Activated T-cell treated with anti-CD3 and anti-CD28 coated beads, Interleukin-2, amount 50 U/mL, for 24 hours (primary cell): ENCODE results near the gene ARHGAP26.
A peak's percentile ranks its signal among the peaks of the same experiment; 100 is the strongest.

Source experiments
- DNase-seq: peaks from one replicate; pipeline ENCODE4 v3.0.0-alpha.2; 2020
- H3K27ac Mint-ChIP-seq: 2 replicates; pipeline ENCODE4 v1.8.0; 2020; ENCODE audit warnings: mild to moderate bottlenecking, mixed read lengths
- H3K27me3 Mint-ChIP-seq: 2 replicates; pipeline ENCODE4 v1.8.0; 2020; ENCODE audit warnings: mixed read lengths
- H3K36me3 Mint-ChIP-seq: 2 replicates; pipeline ENCODE4 v1.8.0; 2020; ENCODE audit warnings: low read depth, mixed read lengths
- H3K4me1 Mint-ChIP-seq: 2 replicates; pipeline ENCODE4 v1.8.0; 2020; ENCODE audit warnings: low read depth, mixed read lengths
- H3K4me3 Mint-ChIP-seq: 2 replicates; pipeline ENCODE4 v1.8.0; 2020; ENCODE audit warnings: mild to moderate bottlenecking, moderate library complexity, mixed read lengths
- H3K9me3 Mint-ChIP-seq: 2 replicates; pipeline ENCODE4 v1.8.0; 2020; ENCODE audit warnings: mixed read lengths

The ARHGAP26 gene

GRCh38 chr5:142864290-142865260 is 94.4 kb downstream of the ARHGAP26 start:
- no peak overlapping the region for H3K4me3 Mint-ChIP-seq
- peaks cover 59% of the 10 kb centered on the region for H3K4me1 Mint-ChIP-seq
- H3K27ac Mint-ChIP-seq: peak overlapping the region; percentile 64
- no peaks in the 10 kb centered on the region for H3K36me3 Mint-ChIP-seq
- H3K9me3 Mint-ChIP-seq: no peaks in the 10 kb centered on the region
- DNase-seq: no peak
- H3K27me3 Mint-ChIP-seq: no peaks in the 10 kb centered on the region

GRCh38 chr5:142865631-142866030 is 95.5 kb downstream of the ARHGAP26 start:
- peaks cover 57% of the 10 kb centered on the region for H3K4me1 Mint-ChIP-seq
- no peak overlapping the region for H3K27ac Mint-ChIP-seq
- no peaks in the 10 kb centered on the region for H3K9me3 Mint-ChIP-seq

GRCh38 chr5:142866563-142867275 is 96.5 kb downstream of the ARHGAP26 start:
- H3K27ac Mint-ChIP-seq: peak overlapping the region; percentile 53
- peak; percentile 67 for DNase-seq

More at GRCh38 chr5:142865631-142866030, 95.5 kb downstream of the ARHGAP26 start:
- DNase-seq: no peak
- no peak overlapping the region for H3K4me3 Mint-ChIP-seq
- no peaks in the 10 kb centered on the region for H3K36me3 Mint-ChIP-seq
- no peaks in the 10 kb centered on the region for H3K27me3 Mint-ChIP-seq

GRCh38 chr5:142869886-142870285 is 99.7 kb downstream of the ARHGAP26 start:
- H3K4me1 Mint-ChIP-seq: peaks cover 33% of the 10 kb centered on the region
- H3K27me3 Mint-ChIP-seq: no peaks in the 10 kb centered on the region
- H3K36me3 Mint-ChIP-seq: peaks cover 2% of the 10 kb centered on the region
- no peak for DNase-seq
- no peak overlapping the region for H3K4me3 Mint-ChIP-seq
- H3K27ac Mint-ChIP-seq: no peak overlapping the region
- H3K9me3 Mint-ChIP-seq: no peaks in the 10 kb centered on the region

More at GRCh38 chr5:142866563-142867275, 96.5 kb downstream of the ARHGAP26 start:
- no peaks in the 10 kb centered on the region for H3K36me3 Mint-ChIP-seq
- H3K4me1 Mint-ChIP-seq: peaks cover 51% of the 10 kb centered on the region
- no peaks in the 10 kb centered on the region for H3K27me3 Mint-ChIP-seq
- no peak overlapping the region for H3K4me3 Mint-ChIP-seq
- H3K9me3 Mint-ChIP-seq: no peaks in the 10 kb centered on the region

- H3K36me3 Mint-ChIP-seq: peaks cover 2% of the 10 kb centered on the region
- H3K27me3 Mint-ChIP-seq: no peaks in the 10 kb centered on the region
- peaks cover 24% of the 10 kb centered on the region for H3K4me1 Mint-ChIP-seq
- no peak for DNase-seq
- no peaks in the 10 kb centered on the region for H3K9me3 Mint-ChIP-seq
- no peak overlapping the region for H3K27ac Mint-ChIP-seq
- H3K4me3 Mint-ChIP-seq: no peak overlapping the region
These were observed 100.6 kb downstream of the ARHGAP26 start for GRCh38 chr5:142870532-142871362.

- no peak for DNase-seq
- Mint-ChIP-seq H3K27ac (no peak overlapping the region), H3K36me3 (peaks cover 3% of the 10 kb centered on the region), H3K4me1 (peaks cover 20% of the 10 kb centered on the region), H3K9me3 (no peaks in the 10 kb centered on the region), H3K4me3 (no peak overlapping the region), H3K27me3 (no peaks in the 10 kb centered on the region)
These were observed 101.4 kb downstream of the ARHGAP26 start for GRCh38 chr5:142871363-142872193.

- H3K4me1 Mint-ChIP-seq: peaks cover 16% of the 10 kb centered on the region
- no peak for DNase-seq
- H3K27me3 Mint-ChIP-seq: no peaks in the 10 kb centered on the region
- H3K9me3 Mint-ChIP-seq: no peaks in the 10 kb centered on the region
- H3K4me3 Mint-ChIP-seq: no peak overlapping the region
- no peak overlapping the region for H3K27ac Mint-ChIP-seq
- H3K36me3 Mint-ChIP-seq: peaks cover 3% of the 10 kb centered on the region
These were observed 102.0 kb downstream of the ARHGAP26 start for GRCh38 chr5:142872217-142872616.

GRCh38 chr5:142872795-142873194 is 102.6 kb downstream of the ARHGAP26 start:
- Mint-ChIP-seq H3K4me1 (peaks cover 10% of the 10 kb centered on the region), H3K9me3 (no peaks in the 10 kb centered on the region), H3K4me3 (no peak overlapping the region), H3K27ac (no peak overlapping the region), H3K36me3 (peaks cover 3% of the 10 kb centered on the region), H3K27me3 (no peaks in the 10 kb centered on the region)
- no peak for DNase-seq

GRCh38 chr5:142873831-142874230 is 103.7 kb downstream of the ARHGAP26 start:
- no peak overlapping the region for H3K27ac Mint-ChIP-seq
- H3K27me3 Mint-ChIP-seq: no peaks in the 10 kb centered on the region
- DNase-seq: no peak
- no peak overlapping the region for H3K4me3 Mint-ChIP-seq
- H3K4me1 Mint-ChIP-seq: peaks cover 4% of the 10 kb centered on the region
- peaks cover 3% of the 10 kb centered on the region for H3K36me3 Mint-ChIP-seq
- H3K9me3 Mint-ChIP-seq: no peaks in the 10 kb centered on the region

- H3K9me3 Mint-ChIP-seq: no peaks in the 10 kb centered on the region
- H3K36me3 Mint-ChIP-seq: peaks cover 8% of the 10 kb centered on the region
- H3K4me1 Mint-ChIP-seq: peaks cover 4% of the 10 kb centered on the region
- no peak for DNase-seq
- H3K27ac Mint-ChIP-seq: no peak overlapping the region
- H3K27me3 Mint-ChIP-seq: no peaks in the 10 kb centered on the region
- no peak overlapping the region for H3K4me3 Mint-ChIP-seq
These were observed 104.4 kb downstream of the ARHGAP26 start for GRCh38 chr5:142874540-142874939.

- H3K27ac Mint-ChIP-seq: no peak overlapping the region
- peaks cover 15% of the 10 kb centered on the region for H3K36me3 Mint-ChIP-seq
- H3K4me1 Mint-ChIP-seq: peaks cover 7% of the 10 kb centered on the region
- no peak overlapping the region for H3K4me3 Mint-ChIP-seq
- H3K9me3 Mint-ChIP-seq: no peaks in the 10 kb centered on the region
- no peaks in the 10 kb centered on the region for H3K27me3 Mint-ChIP-seq
- no peak for DNase-seq
These were observed 105.8 kb downstream of the ARHGAP26 start for GRCh38 chr5:142875936-142876335.

- Mint-ChIP-seq H3K4me1 (peaks cover 6% of the 10 kb centered on the region), H3K27ac (no peak overlapping the region), H3K27me3 (no peaks in the 10 kb centered on the region), H3K9me3 (no peaks in the 10 kb centered on the region), H3K36me3 (peaks cover 20% of the 10 kb centered on the region), H3K4me3 (no peak overlapping the region)
- no peak for DNase-seq
These were observed 106.6 kb downstream of the ARHGAP26 start for GRCh38 chr5:142876817-142877216.

GRCh38 chr5:142878111-142878510 is 107.9 kb downstream of the ARHGAP26 start:
- Mint-ChIP-seq H3K36me3 (peaks cover 25% of the 10 kb centered on the region), H3K4me3 (no peak overlapping the region), H3K9me3 (no peaks in the 10 kb centered on the region), H3K27me3 (no peaks in the 10 kb centered on the region), H3K27ac (no peak overlapping the region), H3K4me1 (peaks cover 6% of the 10 kb centered on the region)
- no peak for DNase-seq
